H9 (cell line): ENCODE results near the gene TLR10. TPM values are rescaled to one million over a fixed set of nuclear protein-coding genes. Genes with fewer than 3 reads are reported as not detected.

Experiments
- DNase-seq: peaks from one replicate; pipeline ENCODE4 v3.0.0-alpha.2; 2017
- H2AFZ ChIP-seq: one replicate; pipeline ENCODE4 v1.6.1; 2013; ENCODE audit warnings: mild to moderate bottlenecking, low read length, control low read depth, moderate library complexity
- H2AK5ac ChIP-seq: 2 replicates; pipeline ENCODE4 v1.6.1; 2013; ENCODE audit warnings: low read length, control low read depth, mixed read lengths; ENCODE audit not compliant: insufficient read length
- H2BK120ac ChIP-seq: one replicate; pipeline ENCODE4 v1.6.1; 2013; ENCODE audit warnings: low read depth, mild to moderate bottlenecking, low read length, control low read depth, inconsistent platforms; ENCODE audit not compliant: poor library complexity, severe bottlenecking
- H2BK12ac ChIP-seq: 2 replicates; pipeline ENCODE4 v1.6.1; 2013; ENCODE audit warnings: low read length, control low read depth, mixed read lengths, low read depth; ENCODE audit not compliant: insufficient read length
- H2BK15ac ChIP-seq: 2 replicates; pipeline ENCODE4 v1.6.1; 2013; ENCODE audit warnings: low read depth, low read length, control low read depth
- H2BK20ac ChIP-seq: one replicate; pipeline ENCODE4 v1.6.1; 2013; ENCODE audit warnings: low read depth, mild to moderate bottlenecking, low read length, control low read depth, inconsistent platforms; ENCODE audit not compliant: poor library complexity, severe bottlenecking
- H2BK5ac ChIP-seq: 2 replicates; pipeline ENCODE4 v1.6.1; 2013; ENCODE audit warnings: low read length, control low read depth, mixed read lengths; ENCODE audit not compliant: insufficient read length
- H3K14ac ChIP-seq: 2 replicates; pipeline ENCODE4 v1.6.1; 2013; ENCODE audit warnings: low read length, control low read depth; ENCODE audit not compliant: insufficient read depth
- H3K18ac ChIP-seq: 2 replicates; pipeline ENCODE4 v1.6.1; 2013; ENCODE audit warnings: low read depth, mild to moderate bottlenecking, mixed read lengths, low read length, control low read depth; ENCODE audit not compliant: insufficient read length
- H3K23ac ChIP-seq: 2 replicates; pipeline ENCODE4 v1.6.1; 2013; ENCODE audit warnings: low read length, control low read depth, mixed read lengths, low read depth; ENCODE audit not compliant: insufficient read length
- H3K23me2 ChIP-seq: 2 replicates; pipeline ENCODE4 v1.6.1; 2013; ENCODE audit warnings: low read depth, mild to moderate bottlenecking, mixed read lengths, low read length, control low read depth; ENCODE audit not compliant: insufficient read length, poor library complexity, severe bottlenecking
- H3K27ac ChIP-seq: 2 replicates; pipeline ENCODE4 v1.5.1; 2013; ENCODE audit warnings: low read length, control low read depth, mixed read lengths, low read depth; ENCODE audit not compliant: insufficient read length
- H3K27me3 ChIP-seq: 2 replicates; pipeline ENCODE4 v1.6.1; 2013; ENCODE audit warnings: low read length, control low read depth, inconsistent platforms; ENCODE audit not compliant: insufficient read depth
- H3K4ac ChIP-seq: 2 replicates; pipeline ENCODE4 v1.6.1; 2013; ENCODE audit warnings: low read depth, mild to moderate bottlenecking, control low read depth, inconsistent platforms, low read length, moderate library complexity
- H3K4me1 ChIP-seq: 2 replicates; pipeline ENCODE4 v1.6.1; 2013; ENCODE audit warnings: low read length, control low read depth, inconsistent platforms; ENCODE audit not compliant: insufficient read depth
- H3K4me2 ChIP-seq: 2 replicates; pipeline ENCODE4 v1.6.1; 2013; ENCODE audit warnings: low read length, control low read depth, mixed read lengths; ENCODE audit not compliant: insufficient read length, insufficient read depth
- H3K56ac ChIP-seq: 2 replicates; pipeline ENCODE4 v1.6.1; 2013; ENCODE audit warnings: low read depth, mild to moderate bottlenecking, mixed read lengths, low read length, control low read depth; ENCODE audit not compliant: insufficient read length
- H3K79me1 ChIP-seq: 2 replicates; pipeline ENCODE4 v1.6.1; 2013; ENCODE audit warnings: low read depth, mild to moderate bottlenecking, moderate library complexity, low read length, control low read depth, inconsistent platforms; ENCODE audit not compliant: insufficient read depth, poor library complexity, severe bottlenecking
- H3K79me2 ChIP-seq: 2 replicates; pipeline ENCODE4 v1.6.1; 2013; ENCODE audit warnings: low read length, control low read depth, inconsistent platforms; ENCODE audit not compliant: insufficient read depth
- H3K9ac ChIP-seq: 2 replicates; pipeline ENCODE4 v1.6.1; 2013; ENCODE audit warnings: low read length, control low read depth, mixed read lengths; ENCODE audit not compliant: insufficient read length; ENCODE audit errors: extremely low read depth
- H3K9me3 ChIP-seq: one replicate; pipeline ENCODE4 v1.6.1; 2013; ENCODE audit warnings: low read depth, low read length, inconsistent platforms; ENCODE audit not compliant: control insufficient read depth
- H3T11ph ChIP-seq: one replicate; pipeline ENCODE4 v1.6.1; 2013; ENCODE audit warnings: mild to moderate bottlenecking, low read length, control low read depth, inconsistent platforms
- H4K20me1 ChIP-seq: one replicate; pipeline ENCODE4 v1.6.1; 2013; ENCODE audit not compliant: control insufficient read depth, insufficient read length, insufficient read depth
- H4K5ac ChIP-seq: 2 replicates; pipeline ENCODE4 v1.6.1; 2013; ENCODE audit warnings: low read depth, mild to moderate bottlenecking, mixed read lengths, low read length, control low read depth; ENCODE audit not compliant: insufficient read length
- H4K8ac ChIP-seq: replicated peaks from 2 replicates; pipeline ENCODE4 v1.6.1; 2013; ENCODE audit warnings: low read length, control low read depth, mixed read lengths, low read depth; ENCODE audit not compliant: insufficient read length
- H4K91ac ChIP-seq: 2 replicates; pipeline ENCODE4 v1.6.1; 2013; ENCODE audit warnings: low read depth, mild to moderate bottlenecking, moderate library complexity, mixed read lengths, low read length, control low read depth; ENCODE audit not compliant: insufficient read length
- H3K27ac Mint-ChIP-seq, 3 experiments: 2 replicates in 2 of 3; 3 replicates in 1 of 3; pipeline ENCODE4 v1.8.0; 2020 to 2021; ENCODE audit warnings: mixed read lengths in 3 of 3, mild to moderate bottlenecking in 1 of 3, moderate library complexity in 1 of 3
- H3K27me3 Mint-ChIP-seq: 2 replicates; pipeline ENCODE4 v1.8.0; 2021; ENCODE audit warnings: low read depth, mild to moderate bottlenecking, moderate library complexity, mixed read lengths
- H3K36me3 Mint-ChIP-seq, 3 experiments: 2 replicates in 2 of 3; 3 replicates in 1 of 3; pipeline ENCODE4 v1.8.0; 2020 to 2021; ENCODE audit warnings: low read depth in 3 of 3, mixed read lengths in 3 of 3; ENCODE audit not compliant: insufficient read depth in 1 of 3
- H3K4me1 Mint-ChIP-seq, 2 experiments: 2 replicates each; pipeline ENCODE4 v1.8.0; 2020; ENCODE audit warnings: mixed read lengths in 2 of 2
- H3K4me3 Mint-ChIP-seq, 2 experiments: 2 replicates in 1 of 2; 3 replicates in 1 of 2; pipeline ENCODE4 v1.8.0; 2020 to 2021; ENCODE audit warnings: mild to moderate bottlenecking in 2 of 2, mixed read lengths in 2 of 2, moderate library complexity in 1 of 2
- H3K9me3 Mint-ChIP-seq, 2 experiments: 2 replicates in 1 of 2; 3 replicates in 1 of 2; pipeline ENCODE4 v1.8.0; 2020; ENCODE audit warnings: mild to moderate bottlenecking in 2 of 2, mixed read lengths in 2 of 2, moderate library complexity in 1 of 2
- WGBS: extraction: QIAGEN DNeasy Blood & Tissue Kit; methylation state at CpG from one replicate; pipeline ENCODE4 v1.1.7; 2013; ENCODE audit warnings: missing lambda C conversion rate, low lambda C conversion rate, mixed read lengths; ENCODE audit not compliant: insufficient read length; ENCODE audit errors: extremely low coverage; 5-methylcytosine and 5-hydroxymethylcytosine counted together
- total RNA-seq: library from RNA; stranded (reverse); gene quantifications from 2 replicates; pipeline ENCODE4 v1.2.1, GENCODE V29; 2021
- TF ChIP-seq, protein P1 (sequence below): fragments of 200-600 bp; sonication (generic); conservative IDR thresholded peaks from 3 replicates; pipeline ENCODE4 v1.8.0; 2021; ENCODE audit warnings: antibody characterized with exemption, mild to moderate bottlenecking

The TLR10 gene
- total RNA-seq, 1 experiment from 2014 or later, result not detected

DNA sequence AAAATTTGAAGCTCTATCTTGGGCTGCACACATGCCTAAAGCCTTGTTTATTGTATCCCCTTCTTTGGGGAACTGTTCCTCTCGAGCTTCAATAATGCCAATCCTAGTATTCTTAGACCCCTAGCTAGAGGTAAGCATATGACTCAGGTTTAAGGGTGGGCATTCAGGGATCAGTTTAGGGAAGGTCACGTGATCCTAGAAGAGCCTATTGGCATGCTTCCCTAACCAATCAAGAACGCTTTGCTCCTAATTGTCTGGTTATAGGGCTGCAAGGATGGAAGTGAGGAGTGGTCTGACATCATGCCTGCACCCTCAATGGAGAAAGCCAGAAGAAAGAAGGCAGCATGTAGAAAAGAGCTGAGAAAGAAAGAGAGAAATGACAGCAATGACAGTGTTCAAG is 46.9 kb downstream of the TLR10 start:
- no peak overlapping the region for H2BK20ac ChIP-seq
- H3K9me3 ChIP-seq, result no peaks in the 10 kb centered on the region
- H3K23me2 ChIP-seq, result no peaks in the 10 kb centered on the region
- no peaks in the 10 kb centered on the region for H3K79me1 ChIP-seq
- Mint-ChIP-seq H3K4me1 (no peaks in the 10 kb centered on the region; a peak in 1 of 4 replicates), H3K27ac (no peak overlapping the region), H3K4me3 (no peak overlapping the region), H3K27me3 (no peaks in the 10 kb centered on the region), H3K9me3 (peaks cover 14 to 17% of the 10 kb centered on the region in 2 experiments), H3K36me3 (peaks cover 5 to 14% (median 12%) of the 10 kb centered on the region in 3 experiments; a peak in 5 of 7 replicates)
- H3K27ac ChIP-seq, result no peak overlapping the region
- H2BK5ac ChIP-seq, result no peak overlapping the region
- no peak overlapping the region for H2AFZ ChIP-seq
- H3K23ac ChIP-seq, result no peak overlapping the region
- H3K79me2 ChIP-seq, result no peaks in the 10 kb centered on the region
- H3K27me3 ChIP-seq, result no peaks in the 10 kb centered on the region
- H3K4ac ChIP-seq, result no peak overlapping the region
- no peak overlapping the region for H3K18ac ChIP-seq
- H3T11ph ChIP-seq, result no peak overlapping the region
- no peak overlapping the region for H2AK5ac ChIP-seq
- H4K91ac ChIP-seq, result no peak overlapping the region
- no peak overlapping the region for H3K9ac ChIP-seq
- WGBS, result no CpG with 5 or more reads among the region's 3 CpGs
- no peak for DNase-seq
- TF ChIP-seq, protein P1, sequence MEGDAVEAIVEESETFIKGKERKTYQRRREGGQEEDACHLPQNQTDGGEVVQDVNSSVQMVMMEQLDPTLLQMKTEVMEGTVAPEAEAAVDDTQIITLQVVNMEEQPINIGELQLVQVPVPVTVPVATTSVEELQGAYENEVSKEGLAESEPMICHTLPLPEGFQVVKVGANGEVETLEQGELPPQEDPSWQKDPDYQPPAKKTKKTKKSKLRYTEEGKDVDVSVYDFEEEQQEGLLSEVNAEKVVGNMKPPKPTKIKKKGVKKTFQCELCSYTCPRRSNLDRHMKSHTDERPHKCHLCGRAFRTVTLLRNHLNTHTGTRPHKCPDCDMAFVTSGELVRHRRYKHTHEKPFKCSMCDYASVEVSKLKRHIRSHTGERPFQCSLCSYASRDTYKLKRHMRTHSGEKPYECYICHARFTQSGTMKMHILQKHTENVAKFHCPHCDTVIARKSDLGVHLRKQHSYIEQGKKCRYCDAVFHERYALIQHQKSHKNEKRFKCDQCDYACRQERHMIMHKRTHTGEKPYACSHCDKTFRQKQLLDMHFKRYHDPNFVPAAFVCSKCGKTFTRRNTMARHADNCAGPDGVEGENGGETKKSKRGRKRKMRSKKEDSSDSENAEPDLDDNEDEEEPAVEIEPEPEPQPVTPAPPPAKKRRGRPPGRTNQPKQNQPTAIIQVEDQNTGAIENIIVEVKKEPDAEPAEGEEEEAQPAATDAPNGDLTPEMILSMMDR, result no peak
- no peak overlapping the region for H4K8ac ChIP-seq
- no peak overlapping the region for H3K56ac ChIP-seq
- H3K4me2 ChIP-seq, result no peak overlapping the region
- H4K5ac ChIP-seq, result no peak overlapping the region
- no peak overlapping the region for H2BK12ac ChIP-seq
- no peak overlapping the region for H2BK120ac ChIP-seq
- H4K20me1 ChIP-seq, result peaks cover 2% of the 10 kb centered on the region
- H3K14ac ChIP-seq, result no peak overlapping the region
- H2BK15ac ChIP-seq, result no peak overlapping the region
- H3K4me1 ChIP-seq, result no peaks in the 10 kb centered on the region
